Mesothelial cell of epicardium (in vitro differentiated cells): ENCODE measurements around the gene SCN4A. TPM values are rescaled to one million over a fixed set of nuclear protein-coding genes. Genes with fewer than 3 reads are reported as not detected.
"Not testable (repeated sequence)": the region's sequence is repeated elsewhere in the genome, so short reads cannot be mapped to it uniquely, and the experiment has no call there.

Experiments used
- DNase-seq, 2 experiments: peaks; one replicate each; pipeline ENCODE4 v3.0.0; 2021; ENCODE audit warnings: low spot score in 2 of 2; ENCODE audit not compliant: unreplicated experiment in 2 of 2
- H3K27ac Mint-ChIP-seq: 2 replicates; pipeline ENCODE4 v1.8.0; 2021; ENCODE audit warnings: mixed read lengths
- H3K27me3 Mint-ChIP-seq: 2 replicates; pipeline ENCODE4 v1.8.0; 2021; ENCODE audit warnings: low read depth, mixed read lengths
- H3K36me3 Mint-ChIP-seq: 2 replicates; pipeline ENCODE4 v1.8.0; 2021; ENCODE audit warnings: mixed read lengths
- H3K4me1 Mint-ChIP-seq: 2 replicates; pipeline ENCODE4 v1.8.0; 2021; ENCODE audit warnings: mixed read lengths
- H3K4me3 Mint-ChIP-seq: 2 replicates; pipeline ENCODE4 v1.8.0; 2021; ENCODE audit warnings: mild to moderate bottlenecking, moderate library complexity, mixed read lengths
- H3K9me3 Mint-ChIP-seq: 2 replicates; pipeline ENCODE4 v1.8.0; 2021; ENCODE audit warnings: mixed read lengths
- total RNA-seq: library from RNA; stranded (reverse); gene quantifications from 3 replicates; pipeline ENCODE4 v1.2.1, GENCODE V29; 2021
- TF ChIP-seq, protein P1 (sequence below): fragments of 200-600 bp; sonication (generic); IDR thresholded peaks from one replicate; pipeline ENCODE4 v1.5.0; 2021; ENCODE audit warnings: antibody characterized with exemption; ENCODE audit not compliant: unreplicated experiment

Gene SCN4A
- total RNA-seq, 1 donor from 2014 or later: 0.51 TPM

- H3K4me1 Mint-ChIP-seq, H3K27ac Mint-ChIP-seq, H3K36me3 Mint-ChIP-seq, DNase-seq, H3K4me3 Mint-ChIP-seq, H3K9me3 Mint-ChIP-seq: not testable (repeated sequence)
- TF ChIP-seq, protein P1, sequence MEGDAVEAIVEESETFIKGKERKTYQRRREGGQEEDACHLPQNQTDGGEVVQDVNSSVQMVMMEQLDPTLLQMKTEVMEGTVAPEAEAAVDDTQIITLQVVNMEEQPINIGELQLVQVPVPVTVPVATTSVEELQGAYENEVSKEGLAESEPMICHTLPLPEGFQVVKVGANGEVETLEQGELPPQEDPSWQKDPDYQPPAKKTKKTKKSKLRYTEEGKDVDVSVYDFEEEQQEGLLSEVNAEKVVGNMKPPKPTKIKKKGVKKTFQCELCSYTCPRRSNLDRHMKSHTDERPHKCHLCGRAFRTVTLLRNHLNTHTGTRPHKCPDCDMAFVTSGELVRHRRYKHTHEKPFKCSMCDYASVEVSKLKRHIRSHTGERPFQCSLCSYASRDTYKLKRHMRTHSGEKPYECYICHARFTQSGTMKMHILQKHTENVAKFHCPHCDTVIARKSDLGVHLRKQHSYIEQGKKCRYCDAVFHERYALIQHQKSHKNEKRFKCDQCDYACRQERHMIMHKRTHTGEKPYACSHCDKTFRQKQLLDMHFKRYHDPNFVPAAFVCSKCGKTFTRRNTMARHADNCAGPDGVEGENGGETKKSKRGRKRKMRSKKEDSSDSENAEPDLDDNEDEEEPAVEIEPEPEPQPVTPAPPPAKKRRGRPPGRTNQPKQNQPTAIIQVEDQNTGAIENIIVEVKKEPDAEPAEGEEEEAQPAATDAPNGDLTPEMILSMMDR: peak; percentile 19
- peaks cover 44% of the 10 kb centered on the region for H3K27me3 Mint-ChIP-seq
Observed at GRCh38 chr17:63907161-63907778, 65.4 kb downstream of the SCN4A start.

DNA sequence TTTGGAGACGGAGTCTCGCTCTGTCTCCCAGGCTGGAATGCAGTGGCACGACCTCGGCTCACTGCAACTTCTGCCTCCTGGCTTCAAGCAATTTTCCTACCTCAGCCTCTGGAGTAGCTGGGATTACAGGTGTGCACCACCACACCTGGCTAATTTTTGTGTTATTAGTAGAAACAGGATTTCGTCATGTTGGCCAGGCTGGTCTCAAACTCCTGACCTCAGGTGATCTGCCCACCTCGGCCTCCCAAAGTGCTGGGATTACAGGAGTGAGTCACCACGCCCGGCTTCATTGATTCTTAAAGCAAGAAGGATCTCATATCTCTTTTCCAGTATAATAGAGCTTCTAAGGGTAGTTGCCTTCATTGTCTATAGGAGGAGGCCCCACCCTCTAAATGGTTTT, 67.9 kb downstream of the SCN4A start:
- H3K36me3 Mint-ChIP-seq, H3K9me3 Mint-ChIP-seq, H3K4me1 Mint-ChIP-seq, H3K4me3 Mint-ChIP-seq, H3K27ac Mint-ChIP-seq, DNase-seq: not testable (repeated sequence)
- peaks cover 39% of the 10 kb centered on the region for H3K27me3 Mint-ChIP-seq

DNA sequence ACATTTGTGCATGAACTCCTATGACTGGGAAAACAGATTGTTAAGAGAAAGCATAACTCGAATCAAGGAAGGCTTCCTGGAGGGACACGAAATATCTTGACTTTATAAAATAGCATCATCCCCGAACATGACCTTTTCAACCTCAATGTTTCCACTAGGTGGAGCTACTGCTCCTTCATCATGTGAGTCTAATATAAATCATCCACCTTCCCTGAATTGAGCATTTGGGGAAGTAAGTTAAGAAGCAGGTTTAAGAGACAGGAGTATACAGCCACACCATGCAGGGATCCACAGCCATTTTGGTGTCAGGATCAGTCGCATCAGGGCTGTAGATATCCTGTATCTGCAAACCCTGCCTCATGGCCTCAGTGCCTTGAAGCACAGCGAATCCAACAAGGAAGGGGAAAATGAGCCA, 68.9 kb downstream of the SCN4A start:
- not testable (repeated sequence) for H3K36me3 Mint-ChIP-seq, H3K9me3 Mint-ChIP-seq, H3K4me3 Mint-ChIP-seq, H3K4me1 Mint-ChIP-seq, H3K27ac Mint-ChIP-seq, DNase-seq
- H3K27me3 Mint-ChIP-seq: peaks cover 30% of the 10 kb centered on the region
- TF ChIP-seq, protein P1: peak; percentile 42

DNA sequence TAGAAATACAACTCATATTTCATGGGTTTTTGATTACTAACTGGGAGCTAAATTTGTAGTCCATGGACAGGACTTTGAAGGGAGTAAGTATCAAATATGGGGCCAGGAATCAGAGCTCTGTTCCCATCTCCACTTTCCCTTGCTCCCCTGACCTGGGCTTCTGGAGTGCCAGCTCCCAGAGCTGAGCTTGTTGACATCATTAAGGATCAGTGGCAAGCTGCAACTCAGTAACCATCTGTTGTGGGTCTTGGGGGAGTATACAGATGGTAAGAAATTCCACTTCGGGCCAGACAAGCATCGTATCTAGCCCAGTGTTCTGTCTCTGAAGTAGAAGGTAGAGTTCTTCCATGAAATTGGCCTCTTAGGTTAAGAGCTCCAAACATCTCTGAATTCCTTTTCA, 70.7 kb downstream of the SCN4A start:
- peaks cover 17% of the 10 kb centered on the region for H3K27me3 Mint-ChIP-seq
- H3K4me1 Mint-ChIP-seq, H3K4me3 Mint-ChIP-seq, H3K27ac Mint-ChIP-seq, H3K36me3 Mint-ChIP-seq, DNase-seq, H3K9me3 Mint-ChIP-seq: not testable (repeated sequence)

GRCh38 chr17:63898899-63899798, 73.6 kb downstream of the SCN4A start:
- H3K9me3 Mint-ChIP-seq, H3K4me1 Mint-ChIP-seq: not testable (repeated sequence)
- peaks cover 18% of the 10 kb centered on the region for H3K27me3 Mint-ChIP-seq

GRCh38 chr17:63896524-63897354, 76.0 kb downstream of the SCN4A start, which contains the start of gene CSH1:
CSH1 (minus strand) TSS chr17:63896574; CDS start chr17:63896511, 63 bp downstream.
- not testable (repeated sequence) for H3K36me3 Mint-ChIP-seq, H3K9me3 Mint-ChIP-seq, H3K4me3 Mint-ChIP-seq, H3K27ac Mint-ChIP-seq, DNase-seq, H3K4me1 Mint-ChIP-seq, H3K27me3 Mint-ChIP-seq

More at GRCh38 chr17:63898899-63899798, 73.6 kb downstream of the SCN4A start:
- not testable (repeated sequence) for DNase-seq, H3K27ac Mint-ChIP-seq, H3K4me3 Mint-ChIP-seq, H3K36me3 Mint-ChIP-seq

DNA sequence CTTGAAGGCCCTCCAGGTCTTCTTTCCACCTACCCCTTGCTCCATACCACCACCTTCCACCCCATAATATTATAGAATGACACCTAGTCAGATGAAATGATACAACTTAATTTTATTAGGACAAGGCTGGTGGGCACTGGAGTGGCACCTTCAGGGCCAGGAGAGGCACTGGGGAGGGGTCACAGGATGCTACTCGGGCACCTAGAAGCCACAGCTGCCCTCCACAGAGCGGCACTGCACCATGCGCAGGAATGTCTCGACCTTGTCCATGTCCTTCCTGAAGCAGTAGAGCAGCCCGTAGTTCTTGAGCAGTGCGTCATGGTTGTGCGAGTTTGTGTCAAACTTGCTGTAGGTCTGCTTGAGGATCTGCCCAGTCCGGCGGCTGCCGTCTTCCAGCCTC, 77.9 kb downstream of the SCN4A start:
- DNase-seq, H3K4me3 Mint-ChIP-seq, H3K27ac Mint-ChIP-seq, H3K36me3 Mint-ChIP-seq, H3K4me1 Mint-ChIP-seq, H3K27me3 Mint-ChIP-seq, H3K9me3 Mint-ChIP-seq: not testable (repeated sequence)

- H3K36me3 Mint-ChIP-seq, H3K9me3 Mint-ChIP-seq, H3K4me1 Mint-ChIP-seq, DNase-seq, H3K4me3 Mint-ChIP-seq, H3K27me3 Mint-ChIP-seq, H3K27ac Mint-ChIP-seq: not testable (repeated sequence)
Observed at GRCh38 chr17:63894021-63894420, 78.7 kb downstream of the SCN4A start.

DNA sequence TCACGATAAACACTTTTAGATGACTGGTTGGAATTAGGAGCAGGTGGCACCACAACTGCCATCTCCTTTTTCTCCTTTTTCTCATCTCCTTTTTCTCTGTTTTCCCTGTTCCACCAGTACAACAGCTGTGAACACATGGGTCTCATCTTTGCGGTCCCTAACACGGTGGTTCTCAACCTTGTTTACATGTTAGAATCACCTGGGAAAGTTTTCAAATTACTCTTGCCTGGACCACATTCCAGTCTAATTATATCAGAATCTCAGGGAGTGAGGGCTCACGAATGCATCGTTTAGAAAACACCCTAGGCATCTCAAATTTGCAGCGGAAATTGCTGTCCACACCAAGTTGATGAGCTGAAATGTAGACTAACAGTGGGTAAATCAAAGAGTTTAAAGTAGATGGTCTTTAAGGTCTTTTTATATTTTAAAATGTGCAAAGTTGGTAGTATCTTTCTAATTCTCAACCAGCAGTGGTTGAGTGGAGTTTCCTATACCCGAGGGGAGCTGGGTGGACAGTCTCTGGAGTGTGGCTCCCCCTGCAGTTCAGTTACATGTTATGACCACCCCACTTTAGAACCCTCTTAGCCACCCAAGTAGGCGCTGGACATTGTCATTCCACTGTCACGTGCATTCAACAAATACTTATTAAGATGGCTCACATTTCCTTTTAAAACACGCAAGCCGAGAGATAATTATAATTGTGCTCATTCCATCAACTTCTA, 80.2 kb downstream of the SCN4A start:
- H3K9me3 Mint-ChIP-seq, H3K27me3 Mint-ChIP-seq, DNase-seq, H3K4me3 Mint-ChIP-seq, H3K36me3 Mint-ChIP-seq, H3K27ac Mint-ChIP-seq: not testable (repeated sequence)
- H3K4me1 Mint-ChIP-seq: peaks cover 12% of the 10 kb centered on the region
